G401.6 (cell line): ENCODE measurements around the gene LEFTY2.
"Not testable (repeated sequence)": the region's sequence is repeated elsewhere in the genome, so short reads cannot be mapped to it uniquely, and the experiment has no call there.

Experiments
- FAIRE-seq: peaks from 2 replicates; lab custom pipeline; 2012; peaks lifted over from hg19 to GRCh38; lab: Jason Lieb, UNC

LEFTY2 gene

GRCh38 chr1:225941187-225941941, at the start of gene LEFTY2:
LEFTY2 (minus strand) TSS chr1:225941220; CDS start chr1:225941140, 80 bp downstream.
- no peak for FAIRE-seq

GRCh38 chr1:225987491-225988316, 46.7 kb upstream of the LEFTY2 start:
- peak; percentile 96 for FAIRE-seq

- no peak for FAIRE-seq
These were observed 40.7 kb upstream of the LEFTY2 start for GRCh38 chr1:225981714-225982113.

GRCh38 chr1:225980005-225980836, 39.2 kb upstream of the LEFTY2 start:
- FAIRE-seq: no peak

- no peak for FAIRE-seq
These were observed 38.4 kb upstream of the LEFTY2 start for GRCh38 chr1:225979421-225979820.

- FAIRE-seq: no peak
These were observed 37.1 kb upstream of the LEFTY2 start for GRCh38 chr1:225977937-225978748.

GRCh38 chr1:225975146-225975545, 34.1 kb upstream of the LEFTY2 start:
- FAIRE-seq: not testable (repeated sequence)

- no peak for FAIRE-seq
These were observed 33.4 kb upstream of the LEFTY2 start for GRCh38 chr1:225974454-225974853.

GRCh38 chr1:225973158-225973557, 32.1 kb upstream of the LEFTY2 start:
- FAIRE-seq: no peak

GRCh38 chr1:225972344-225973152, 31.5 kb upstream of the LEFTY2 start:
- no peak for FAIRE-seq

- not testable (repeated sequence) for FAIRE-seq
These were observed 29.7 kb upstream of the LEFTY2 start for GRCh38 chr1:225970592-225971157.

- not testable (repeated sequence) for FAIRE-seq
These were observed 28.7 kb upstream of the LEFTY2 start for GRCh38 chr1:225969751-225970150.

- no peak for FAIRE-seq
These were observed 24.2 kb upstream of the LEFTY2 start for GRCh38 chr1:225965231-225965630.

GRCh38 chr1:225963735-225964530, 22.9 kb upstream of the LEFTY2 start:
- no peak for FAIRE-seq

GRCh38 chr1:225962440-225962975, 21.5 kb upstream of the LEFTY2 start:
- FAIRE-seq: no peak

- FAIRE-seq: no peak
These were observed 20.8 kb upstream of the LEFTY2 start for GRCh38 chr1:225961659-225962439.

- no peak for FAIRE-seq
These were observed 17.0 kb upstream of the LEFTY2 start for GRCh38 chr1:225958041-225958440.

GRCh38 chr1:225954753-225955152, 13.7 kb upstream of the LEFTY2 start:
- no peak for FAIRE-seq
